HG02763 (cell line): Measurements from ENCODE around the gene SLC9A9.

Source experiments
- ATAC-seq: cut with Tn5 transposase; IDR thresholded peaks from one replicate; pipeline ENCODE4 v1.9.1; 2021; ENCODE audit warnings: mild to moderate bottlenecking, moderate library complexity; ENCODE audit not compliant: unreplicated experiment

SLC9A9 gene

DNA sequence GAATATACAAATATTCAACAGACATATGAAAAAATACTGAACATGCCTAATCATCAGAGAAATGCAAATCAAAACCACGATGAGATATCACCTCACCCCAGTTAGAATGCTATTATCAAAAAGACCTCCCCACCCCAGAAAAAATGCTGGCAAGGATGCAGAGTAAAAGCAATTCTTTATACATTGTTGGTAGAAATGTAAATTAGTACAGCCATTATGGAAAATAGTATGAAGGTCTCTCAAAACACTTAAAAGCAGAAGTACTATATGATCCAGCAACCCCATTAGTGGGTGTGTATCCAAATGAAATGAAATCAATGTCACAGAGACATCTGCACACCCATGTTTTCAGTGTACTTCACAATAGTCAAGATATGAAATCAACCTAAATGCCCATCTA is 420.0 kb downstream of the SLC9A9 start:
- no peak for ATAC-seq

GRCh38 chr3:143427631-143428030 is 420.6 kb downstream of the SLC9A9 start:
- ATAC-seq, result no peak

DNA sequence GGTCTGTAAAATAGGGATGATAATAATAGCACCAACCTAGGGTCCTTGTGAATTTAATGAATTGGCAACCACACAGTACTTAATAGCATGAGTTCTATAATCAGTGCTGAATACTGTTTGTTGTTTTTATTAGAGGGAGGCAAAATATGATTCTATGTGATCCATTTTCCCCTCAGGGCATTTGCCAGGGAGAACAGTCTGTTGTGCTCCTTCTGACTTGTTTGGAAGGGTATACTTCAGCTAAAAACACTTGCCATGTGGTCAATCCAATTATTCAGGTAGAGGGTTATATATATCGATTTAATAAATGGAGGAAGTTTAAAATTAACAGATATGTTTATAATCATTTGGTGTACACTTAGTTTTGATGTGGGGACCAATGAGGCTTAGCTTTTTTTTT is 423.4 kb downstream of the SLC9A9 start:
- ATAC-seq, result no peak

- no peak for ATAC-seq
These were observed 426.7 kb downstream of the SLC9A9 start for GRCh38 chr3:143421556-143421955.

DNA sequence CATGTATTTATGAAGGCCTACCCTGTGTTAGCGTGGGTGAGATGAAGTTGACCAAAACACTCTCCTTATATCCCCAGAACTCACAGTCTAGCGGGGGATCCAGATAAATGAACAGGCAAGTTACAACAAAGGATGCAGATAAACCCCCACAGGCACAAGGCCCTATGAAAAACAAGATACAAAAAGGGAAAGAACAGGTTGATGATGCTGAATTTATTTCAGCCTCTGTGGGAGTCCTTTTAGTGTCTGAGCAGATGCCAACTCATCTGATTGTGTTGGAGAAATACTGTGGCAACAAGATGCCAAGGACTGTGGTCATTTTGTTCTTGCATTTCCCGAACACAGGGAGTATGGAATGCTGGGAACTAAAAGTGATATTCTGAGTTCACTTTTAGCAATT is 428.7 kb downstream of the SLC9A9 start:
- ATAC-seq, result no peak

DNA sequence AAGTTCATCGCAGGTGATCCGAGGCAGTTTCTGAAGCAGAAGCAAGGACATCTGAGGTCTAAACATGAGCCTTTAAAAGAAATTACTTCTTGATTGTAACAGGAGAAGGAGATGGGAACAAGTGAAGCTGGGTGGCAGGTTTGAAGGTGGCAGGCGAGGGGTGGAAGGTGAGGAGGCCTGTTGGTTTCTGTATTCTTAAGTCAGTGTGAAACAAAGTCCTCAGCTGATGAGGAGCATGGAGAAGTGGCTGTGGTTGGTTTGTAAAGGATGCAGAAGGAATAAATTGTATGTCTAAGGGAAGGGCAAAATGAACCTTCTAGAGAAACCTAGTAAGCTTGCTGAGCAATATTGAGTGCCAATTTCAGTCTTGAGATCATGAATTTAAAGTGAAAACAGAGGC is 429.9 kb downstream of the SLC9A9 start:
- no peak for ATAC-seq

DNA sequence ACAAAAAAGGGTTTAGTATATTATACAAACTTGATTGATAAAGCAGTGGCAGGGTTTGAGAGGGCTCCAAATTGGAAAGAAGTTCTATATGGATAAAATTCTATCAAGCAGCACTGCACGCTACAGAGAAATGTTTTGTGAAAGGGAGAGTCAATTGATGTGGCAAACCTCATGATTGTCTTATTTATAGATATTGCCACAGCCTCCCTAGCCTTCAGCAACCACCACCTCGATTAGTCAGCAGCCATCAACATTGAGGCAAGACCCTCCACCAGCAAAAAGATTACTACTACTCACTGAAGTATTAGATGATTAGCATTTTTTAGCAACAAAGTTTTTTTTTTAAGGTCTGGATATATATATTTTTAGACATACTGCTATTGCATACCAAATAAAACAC is 432.0 kb downstream of the SLC9A9 start:
- no peak for ATAC-seq

DNA sequence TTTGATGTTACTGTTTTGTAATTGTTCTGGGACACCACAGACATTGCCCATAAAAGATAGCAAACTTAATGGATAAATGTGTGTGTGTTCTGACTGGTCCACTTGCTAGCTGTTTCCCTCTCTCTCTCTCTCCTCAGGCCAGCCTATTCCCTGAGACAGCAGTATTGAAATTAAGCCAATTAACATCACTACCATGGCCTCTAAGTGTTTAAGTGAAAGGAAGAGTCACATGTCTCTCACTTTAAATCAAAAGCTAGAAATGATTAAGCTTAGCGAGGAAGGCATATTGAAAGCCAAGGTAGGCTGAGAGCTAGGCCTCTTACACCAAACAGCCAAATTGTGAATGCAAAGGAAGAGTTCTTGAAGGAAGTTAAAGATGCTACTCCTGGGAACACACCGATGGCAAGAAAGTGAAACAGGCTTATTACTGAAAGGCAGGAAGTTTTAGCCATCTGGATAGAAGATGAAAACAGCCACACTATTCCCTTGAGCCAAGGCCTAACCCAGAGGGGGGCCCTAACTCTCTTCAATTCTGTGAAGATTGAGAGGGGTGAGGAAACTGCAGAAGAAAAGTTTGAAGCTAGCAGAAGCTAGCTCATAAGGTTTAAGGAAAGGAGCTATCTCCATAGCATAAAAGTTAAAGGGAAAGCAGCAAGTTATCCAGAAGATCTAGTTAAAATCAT is 433.6 kb downstream of the SLC9A9 start:
- no peak for ATAC-seq

DNA sequence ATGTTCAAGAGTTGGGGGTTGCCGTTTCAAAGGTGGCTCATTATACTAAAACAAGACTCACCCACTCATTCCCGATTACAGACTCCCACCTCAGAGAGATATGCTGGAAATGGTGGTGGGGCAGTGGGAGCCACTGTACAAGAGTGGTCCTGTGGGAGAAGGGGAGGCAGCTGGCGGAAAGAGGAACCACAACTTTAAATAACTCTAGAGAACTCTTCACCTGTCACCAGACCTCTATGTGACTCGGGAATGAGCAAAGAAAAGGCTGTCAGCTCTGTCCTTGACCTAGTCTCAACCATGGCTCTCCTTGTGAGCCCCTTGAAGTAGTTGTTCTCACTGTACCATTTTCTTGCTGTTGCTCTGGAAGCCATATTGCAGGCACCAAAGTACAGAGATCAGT is 434.9 kb downstream of the SLC9A9 start:
- ATAC-seq, result no peak

DNA sequence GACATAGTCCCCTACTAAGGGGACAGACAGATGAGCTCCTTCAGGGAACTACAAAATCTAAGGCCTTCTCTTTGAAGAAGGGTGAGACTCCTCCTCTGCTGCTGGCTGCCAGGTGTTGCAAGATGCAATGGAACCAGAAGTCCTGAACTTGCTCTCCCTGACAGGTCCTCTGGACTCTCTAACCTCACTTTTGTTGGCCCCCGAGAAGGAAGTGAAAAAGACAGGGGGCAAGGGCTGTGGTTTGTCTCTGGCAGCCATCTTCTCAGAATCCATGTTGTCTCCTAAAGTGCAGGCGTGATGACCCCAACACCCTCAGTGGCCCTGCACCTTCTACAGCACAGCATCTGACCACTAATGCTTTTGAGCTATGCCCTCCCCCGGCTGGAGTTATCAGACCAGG is 436.2 kb downstream of the SLC9A9 start:
- no peak for ATAC-seq

DNA sequence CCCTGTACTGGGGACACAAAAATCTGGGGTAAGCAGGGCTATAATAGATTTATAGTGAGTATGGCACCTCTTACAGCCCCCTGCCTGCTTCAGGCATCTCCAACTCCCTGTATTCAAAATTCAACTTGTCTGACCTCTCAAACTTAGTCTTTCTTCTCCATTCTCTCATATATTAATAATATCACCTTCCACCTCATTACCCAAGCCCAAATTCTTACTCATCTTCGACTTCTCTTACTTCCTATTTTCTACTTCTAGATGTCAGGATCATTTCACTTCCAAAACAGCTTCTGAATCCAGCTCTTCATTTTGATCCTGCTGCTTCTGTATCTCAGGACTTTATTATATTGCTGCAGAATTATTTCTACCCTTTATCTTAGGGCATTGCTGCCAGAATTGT is 438.0 kb downstream of the SLC9A9 start:
- ATAC-seq, result no peak

GRCh38 chr3:143408771-143409170 is 439.5 kb downstream of the SLC9A9 start:
- no peak for ATAC-seq

DNA sequence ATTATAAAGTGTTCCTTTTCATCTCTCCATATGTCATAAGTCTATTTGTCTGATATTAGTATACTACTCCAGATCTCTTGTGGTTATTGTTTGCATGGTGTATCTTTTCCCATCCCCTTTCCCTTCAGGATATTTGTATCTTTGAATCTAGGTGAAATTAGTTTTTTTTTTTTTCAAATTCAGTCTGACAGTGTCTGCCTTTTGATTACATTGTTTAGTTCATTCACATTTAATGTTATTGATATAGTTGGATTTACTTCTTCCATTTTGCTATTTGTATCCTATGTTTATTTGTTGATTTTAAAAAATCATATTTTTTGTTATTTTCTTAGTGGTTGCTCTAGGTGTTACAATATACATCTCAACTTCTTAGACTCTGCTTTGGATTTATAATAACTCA is 445.7 kb downstream of the SLC9A9 start:
- no peak for ATAC-seq

GRCh38 chr3:143396790-143397189 is 451.5 kb downstream of the SLC9A9 start:
- ATAC-seq, result no peak

GRCh38 chr3:143389388-143389787 is 458.9 kb downstream of the SLC9A9 start:
- no peak for ATAC-seq

DNA sequence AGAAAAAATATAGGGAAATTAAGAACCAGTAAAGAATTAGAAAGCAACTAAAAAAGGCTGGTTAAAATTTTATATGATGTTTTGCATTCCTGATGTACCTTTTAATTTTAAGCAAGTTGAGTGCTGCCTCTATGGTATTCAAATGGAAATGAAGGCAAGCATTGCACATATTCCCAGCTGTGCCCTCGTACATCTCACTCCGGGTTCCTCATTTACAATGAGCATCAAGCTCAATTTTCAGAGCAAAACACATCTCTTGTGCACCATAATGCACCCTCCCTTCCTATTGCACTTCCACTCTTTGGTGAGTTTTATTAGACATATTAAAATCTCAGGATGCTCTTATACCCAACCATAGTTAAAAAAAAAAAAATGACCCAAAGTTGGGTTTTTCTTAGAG is 460.8 kb downstream of the SLC9A9 start:
- no peak for ATAC-seq

- ATAC-seq, result no peak
These were observed 464.2 kb downstream of the SLC9A9 start for GRCh38 chr3:143384076-143384475.

DNA sequence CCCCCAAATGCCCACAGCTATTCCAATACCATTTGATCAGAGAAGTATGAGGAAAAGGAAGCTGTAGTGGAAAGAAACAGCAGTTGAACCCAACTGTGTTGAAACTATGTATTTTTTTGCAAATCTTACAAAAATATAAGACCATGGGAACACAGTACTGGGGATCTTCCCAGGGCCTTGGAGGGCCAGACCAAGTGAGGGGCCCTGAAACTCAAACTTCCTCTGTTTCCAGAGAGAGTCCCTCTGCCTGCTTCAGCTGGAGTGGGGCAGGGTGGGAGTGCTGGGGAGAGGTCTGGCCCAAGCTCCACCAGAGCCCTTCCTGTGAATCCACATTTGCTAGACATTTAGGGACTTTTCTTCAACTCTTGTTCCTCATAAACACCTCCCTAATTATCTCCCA is 464.8 kb downstream of the SLC9A9 start:
- ATAC-seq, result no peak

DNA sequence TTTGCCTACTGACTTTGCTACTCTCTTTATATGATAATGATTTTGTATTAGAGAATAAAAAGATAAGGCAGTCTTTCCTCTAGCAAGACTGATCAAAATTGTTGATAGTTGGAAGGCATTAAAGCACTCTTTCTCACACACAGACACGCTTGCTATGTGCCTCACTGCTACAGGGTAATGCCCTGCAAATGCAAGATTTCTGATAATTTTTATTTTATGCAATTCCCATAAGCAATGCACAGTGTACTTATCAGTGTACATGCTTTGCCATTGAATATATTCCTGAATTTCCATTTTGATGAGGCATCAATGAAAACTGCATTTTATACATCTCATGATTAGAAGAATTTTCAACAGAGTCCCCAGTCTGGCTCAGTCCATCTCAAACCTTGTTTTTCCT is 465.5 kb downstream of the SLC9A9 start:
- ATAC-seq, result no peak

DNA sequence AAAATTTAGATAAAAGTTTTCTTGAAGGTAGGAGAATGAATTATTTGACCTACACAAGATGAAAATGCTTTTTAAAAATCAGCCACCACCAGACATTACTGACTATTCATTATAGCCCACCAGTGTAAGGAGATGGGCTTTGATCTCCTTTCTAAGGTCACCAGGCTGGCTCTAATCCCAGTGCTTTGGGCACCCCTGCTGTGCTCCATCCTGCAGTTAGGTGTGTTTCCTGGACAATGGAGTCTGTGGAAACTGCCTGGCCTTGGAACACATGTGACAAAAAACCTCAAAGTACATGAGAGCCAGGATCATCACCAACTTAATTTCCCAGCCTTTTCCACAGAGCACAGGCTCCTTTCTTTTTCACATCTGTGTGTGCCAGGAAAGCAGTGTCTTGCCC is 467.8 kb downstream of the SLC9A9 start:
- no peak for ATAC-seq

GRCh38 chr3:143375698-143376097 is 472.6 kb downstream of the SLC9A9 start:
- ATAC-seq, result no peak

DNA sequence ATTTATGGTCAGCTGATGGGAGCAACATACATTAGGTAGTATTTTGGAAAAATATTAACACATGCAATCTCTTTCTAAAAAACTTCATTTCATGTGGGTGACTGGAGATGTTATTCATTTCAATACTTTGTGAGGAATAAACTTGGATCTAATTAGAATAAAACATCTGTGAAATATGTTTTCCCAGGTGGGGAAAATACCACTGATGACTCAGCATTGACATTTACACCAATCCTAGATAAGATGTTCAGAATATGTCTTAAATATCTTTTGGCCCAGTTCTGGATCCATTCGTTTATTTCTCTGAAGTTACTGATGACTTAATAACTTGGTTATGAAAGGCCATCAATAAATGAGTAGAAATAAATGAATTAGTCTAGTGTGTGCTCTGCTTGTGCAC is 481.1 kb downstream of the SLC9A9 start:
- ATAC-seq, result no peak

DNA sequence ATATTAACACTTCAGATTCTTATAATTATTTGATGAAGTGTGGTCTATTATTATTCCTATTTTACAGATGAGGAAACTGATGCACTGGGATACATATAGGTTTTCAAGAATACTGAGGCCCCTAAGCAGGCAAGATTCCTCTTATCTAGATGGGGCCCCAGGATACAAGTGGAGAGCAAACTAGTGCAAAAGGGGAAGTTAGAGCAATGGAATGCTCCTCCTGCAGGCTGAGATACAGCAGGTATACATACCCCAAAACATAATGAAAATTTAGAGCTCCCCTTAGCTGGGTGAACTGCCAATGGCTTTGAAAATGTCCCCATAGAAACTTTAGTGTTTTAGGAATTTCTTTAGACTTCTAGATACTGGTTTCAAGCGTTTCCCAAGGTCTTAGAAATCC is 481.6 kb downstream of the SLC9A9 start:
- ATAC-seq, result no peak
